NCI-H446 treated with DMSO at 0.1 percent for 48 hours (cell line): ENCODE measurements around the gene TFAP2B.

ENCODE experiments used
- DNase-seq: peaks from one replicate; lab custom pipeline; 2025; lab: John Stamatoyannopoulos, UW

TFAP2B gene

DNA sequence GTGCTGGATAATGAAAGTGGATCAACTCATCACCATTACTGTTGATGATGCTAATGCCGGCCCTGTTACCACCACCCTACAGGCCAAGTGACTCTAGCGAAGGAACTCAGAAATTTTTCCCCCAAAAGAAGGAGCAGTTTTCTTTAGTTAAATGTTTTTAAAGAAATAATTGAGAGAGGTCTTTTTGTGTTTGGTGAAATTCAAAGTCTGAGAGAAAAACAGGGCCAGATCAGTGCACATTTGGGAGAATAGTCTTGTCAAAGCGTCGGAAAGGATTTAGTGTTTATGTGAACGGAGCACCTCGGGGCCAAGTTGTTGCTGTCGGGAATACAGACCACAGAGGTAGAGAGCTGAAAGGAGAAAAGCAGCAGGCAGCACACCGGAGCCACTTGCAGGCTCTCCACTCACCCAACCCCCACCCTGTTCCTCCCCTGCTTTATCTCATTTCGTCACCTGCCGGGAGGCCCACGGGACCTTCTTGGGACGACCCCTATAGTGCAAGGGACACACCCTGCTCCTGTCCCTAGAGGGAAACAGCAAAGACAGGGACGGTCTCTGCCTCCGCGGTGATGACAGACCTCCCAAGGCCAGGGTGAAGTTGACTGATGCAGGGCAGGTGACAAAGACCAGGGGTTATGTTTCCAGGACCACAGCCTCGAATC lies 6.8 kb downstream of the TFAP2B start:
- no peak for DNase-seq

DNA sequence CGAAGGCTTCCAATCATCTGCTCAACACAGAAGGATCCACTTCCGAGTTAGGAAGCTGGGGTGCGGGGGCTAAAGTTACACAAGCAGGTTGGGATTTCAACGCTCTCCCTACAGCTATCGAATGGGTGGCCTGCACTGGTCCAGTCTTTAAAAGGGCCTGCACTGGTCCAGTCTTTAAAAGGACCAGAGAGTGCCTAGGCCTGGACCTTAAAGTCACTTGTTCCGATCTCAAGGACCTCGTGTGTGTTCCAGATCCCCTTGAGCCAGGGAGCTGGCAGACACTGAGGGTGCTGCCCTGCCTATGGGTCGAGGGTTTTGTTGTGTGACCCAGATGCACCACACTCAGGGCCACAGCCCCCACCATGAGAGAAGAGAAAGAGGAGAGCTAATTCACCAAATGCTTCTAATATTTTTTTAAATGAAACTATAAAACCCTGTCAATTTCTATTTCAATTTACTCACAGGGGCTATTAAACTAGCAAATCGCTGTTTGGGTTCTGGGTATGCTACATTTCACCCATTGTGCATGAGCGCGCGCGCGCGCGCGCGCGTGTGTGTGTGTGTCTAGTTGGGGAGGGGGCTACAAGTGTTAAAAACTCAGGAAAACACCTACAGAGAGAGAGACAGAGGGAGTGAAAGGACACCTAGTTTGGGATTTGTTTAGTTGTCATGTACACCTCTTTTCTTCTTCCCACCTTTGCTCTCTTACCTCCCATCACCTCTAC lies 7.5 kb downstream of the TFAP2B start:
- DNase-seq = no peak

DNA sequence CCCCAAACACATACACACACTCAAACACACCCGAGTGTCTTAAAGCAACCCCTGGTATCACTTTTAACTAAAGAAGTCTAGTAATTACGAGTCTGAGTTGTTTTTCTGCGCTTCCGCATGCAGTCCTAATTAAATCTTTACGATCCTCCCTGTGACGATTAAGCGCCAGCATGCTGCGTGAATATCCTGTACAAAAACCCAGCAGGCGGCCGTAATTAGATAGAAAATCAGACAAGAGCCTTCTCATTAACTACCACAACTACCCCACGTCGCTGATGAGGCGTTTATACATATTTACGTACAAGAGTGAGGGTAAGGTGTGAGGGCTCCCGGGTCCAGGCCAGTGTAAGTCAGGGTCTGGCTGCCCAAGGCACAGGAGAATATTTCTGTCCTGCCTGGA lies 8.1 kb downstream of the TFAP2B start:
- DNase-seq = no peak

DNA sequence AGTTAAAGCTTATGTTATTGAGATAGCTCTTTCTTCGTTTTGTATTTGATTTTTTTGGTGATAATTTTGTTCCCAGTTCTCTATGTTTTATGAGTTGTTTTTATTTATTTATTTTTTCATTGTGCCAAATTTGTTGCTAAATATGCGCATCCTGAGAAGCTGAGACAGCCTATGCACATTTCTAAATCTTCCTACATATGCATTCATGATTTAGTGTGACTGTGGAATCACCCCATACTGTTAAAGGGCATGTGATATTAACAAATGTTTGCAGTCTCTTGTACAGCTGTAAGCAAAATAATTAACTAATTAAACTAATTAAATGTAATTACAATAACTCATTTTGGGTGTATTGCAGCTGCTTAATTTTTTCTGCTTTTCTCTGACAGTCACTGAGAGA lies 10.4 kb downstream of the TFAP2B start:
- DNase-seq = no peak

DNA sequence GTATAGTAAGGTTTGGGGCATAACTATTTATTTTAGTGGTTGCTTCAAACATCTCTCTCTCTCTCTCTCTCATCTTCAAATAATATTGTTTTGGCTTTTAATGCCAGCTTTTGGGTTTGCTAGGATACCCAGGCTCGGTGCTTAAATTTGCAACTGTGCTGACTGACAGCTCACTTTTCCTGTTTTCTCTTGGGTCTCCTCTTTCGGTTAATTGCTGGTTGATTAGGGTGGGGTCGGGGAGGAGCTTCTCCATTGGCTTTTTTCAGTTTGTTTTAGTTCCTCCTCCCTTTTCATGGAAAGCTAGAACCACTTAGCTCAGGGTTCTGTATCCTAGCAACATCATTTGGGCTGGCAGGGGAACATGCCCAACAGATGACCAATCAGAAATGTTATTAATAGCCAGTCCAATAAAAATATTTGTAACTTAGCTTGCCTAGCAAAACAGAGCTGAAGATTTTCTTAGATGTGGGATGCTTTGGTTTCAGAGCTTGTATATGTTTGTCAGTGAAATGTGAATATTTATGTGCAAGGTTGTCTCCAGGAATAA lies 11.3 kb downstream of the TFAP2B start:
- no peak for DNase-seq

DNA sequence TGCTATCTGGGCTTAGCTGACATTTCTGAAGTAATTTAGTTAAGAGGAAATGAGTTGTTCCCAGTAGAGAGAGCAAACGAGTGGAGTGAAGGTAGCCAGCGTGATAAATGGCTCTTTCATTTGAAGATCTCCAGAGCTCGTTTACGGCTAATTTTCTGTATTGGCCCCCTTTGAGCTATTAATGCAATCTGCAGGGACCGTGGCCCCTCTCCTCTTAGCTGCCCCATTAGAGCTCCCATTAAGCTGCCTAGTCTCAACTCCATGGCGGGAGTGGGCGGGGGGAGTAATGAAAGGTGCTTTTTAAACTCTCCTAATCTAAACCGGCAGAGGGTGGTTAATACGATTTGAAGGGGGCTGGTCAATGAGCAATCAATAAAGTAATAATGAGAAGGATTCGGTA lies 12.5 kb downstream of the TFAP2B start:
- no peak for DNase-seq

DNA sequence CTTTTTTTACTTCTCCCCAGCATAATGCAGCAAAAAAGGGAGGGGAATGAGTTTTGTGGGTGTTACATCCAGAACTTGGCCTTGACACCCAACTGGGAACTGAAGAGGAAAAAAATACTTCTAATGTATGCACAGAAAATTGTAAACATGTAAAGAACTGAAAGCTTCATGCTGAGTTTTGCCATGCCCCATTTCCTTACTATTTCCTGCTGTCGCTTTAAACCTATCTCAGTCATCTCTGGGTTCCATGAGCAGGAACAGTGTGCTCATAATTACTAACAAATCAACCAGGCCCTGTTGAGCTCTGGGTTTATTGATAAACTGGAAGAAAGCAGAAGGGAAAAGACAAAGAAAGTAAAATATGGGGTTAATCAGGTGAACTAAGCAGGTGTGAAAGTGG lies 14.2 kb downstream of the TFAP2B start:
- DNase-seq = no peak

DNA sequence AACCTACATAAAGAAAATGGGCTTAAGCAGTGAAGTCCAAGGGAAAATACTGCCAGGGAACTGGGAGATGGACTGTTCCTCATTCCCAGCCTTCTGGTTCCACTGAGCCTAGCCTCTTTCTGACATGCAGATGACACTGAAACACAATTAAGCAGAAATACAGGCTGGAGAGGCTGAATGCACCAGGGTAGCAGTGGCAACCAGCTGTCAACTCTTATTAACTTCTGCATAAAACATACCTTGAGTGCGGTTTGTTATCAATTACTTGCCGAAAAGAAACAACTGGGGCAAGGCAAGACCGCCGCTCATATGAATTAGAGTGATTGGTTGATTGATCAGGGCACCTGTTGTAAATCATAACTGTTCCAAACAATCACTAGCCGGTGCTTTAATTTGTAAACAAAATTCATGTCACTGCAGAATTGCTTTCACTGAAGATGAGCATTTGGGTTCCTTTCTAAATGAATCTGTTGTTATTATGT lies 16.3 kb downstream of the TFAP2B start:
- no peak for DNase-seq

DNA sequence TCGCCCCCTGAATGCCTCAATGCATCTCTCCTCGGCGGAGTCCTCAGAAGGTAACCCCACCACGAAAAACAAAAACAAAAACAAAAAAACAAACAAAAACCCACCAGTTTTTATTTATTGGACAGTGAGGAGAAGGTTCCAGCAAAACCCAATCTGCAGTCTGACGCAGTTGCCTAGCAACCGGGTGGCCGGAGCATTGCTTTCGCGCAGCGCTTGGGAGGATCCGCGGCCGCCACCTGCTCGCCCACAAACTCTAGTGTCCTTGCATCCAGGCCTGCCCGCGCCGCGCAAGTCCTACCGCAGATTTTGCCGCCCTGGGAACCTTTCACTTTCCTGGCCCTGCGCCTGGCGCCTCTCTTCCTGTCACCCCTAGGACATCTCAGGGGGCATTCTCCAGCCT lies 17.6 kb downstream of the TFAP2B start:
- no peak for DNase-seq

DNA sequence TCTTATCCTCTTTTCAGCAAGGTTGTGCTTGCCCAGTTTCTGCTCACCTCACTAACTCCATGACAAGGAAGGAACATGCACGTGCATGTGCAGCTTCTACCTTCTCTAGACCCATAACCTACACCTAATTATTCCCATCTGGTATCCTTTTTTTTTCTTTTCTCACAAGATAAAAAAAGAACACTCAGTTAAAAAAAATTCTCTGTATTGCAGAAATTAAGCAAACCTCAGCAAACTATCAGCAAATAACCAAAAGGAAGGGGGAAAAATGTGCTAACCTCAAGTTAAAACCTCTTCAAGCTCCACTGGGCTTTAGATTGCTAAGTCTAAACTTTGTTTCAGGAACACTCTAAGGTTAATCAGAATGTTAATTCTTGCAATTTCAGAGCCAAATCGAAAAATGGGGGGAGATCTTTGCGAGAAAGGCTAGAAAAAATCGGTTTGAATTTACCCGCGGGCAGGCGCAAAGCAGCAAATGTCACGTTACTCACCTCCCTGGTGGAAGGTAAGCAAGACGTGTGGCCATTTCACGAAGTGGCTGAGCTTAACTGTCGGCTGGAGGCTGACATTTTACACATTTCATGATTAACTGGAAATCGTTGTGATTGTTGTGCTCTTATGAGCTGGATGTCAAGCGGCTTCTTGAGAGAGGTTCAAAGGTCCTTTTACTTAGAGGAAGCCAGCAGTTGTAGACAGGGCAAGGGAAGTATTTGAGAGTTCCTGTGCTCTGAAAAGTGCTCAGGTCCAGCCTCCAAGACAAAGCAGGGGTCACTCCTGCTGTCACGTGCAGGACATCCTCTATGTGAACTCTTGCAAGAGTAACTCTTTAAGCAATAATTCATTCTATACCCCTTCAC lies 19.1 kb downstream of the TFAP2B start:
- no peak for DNase-seq

DNA sequence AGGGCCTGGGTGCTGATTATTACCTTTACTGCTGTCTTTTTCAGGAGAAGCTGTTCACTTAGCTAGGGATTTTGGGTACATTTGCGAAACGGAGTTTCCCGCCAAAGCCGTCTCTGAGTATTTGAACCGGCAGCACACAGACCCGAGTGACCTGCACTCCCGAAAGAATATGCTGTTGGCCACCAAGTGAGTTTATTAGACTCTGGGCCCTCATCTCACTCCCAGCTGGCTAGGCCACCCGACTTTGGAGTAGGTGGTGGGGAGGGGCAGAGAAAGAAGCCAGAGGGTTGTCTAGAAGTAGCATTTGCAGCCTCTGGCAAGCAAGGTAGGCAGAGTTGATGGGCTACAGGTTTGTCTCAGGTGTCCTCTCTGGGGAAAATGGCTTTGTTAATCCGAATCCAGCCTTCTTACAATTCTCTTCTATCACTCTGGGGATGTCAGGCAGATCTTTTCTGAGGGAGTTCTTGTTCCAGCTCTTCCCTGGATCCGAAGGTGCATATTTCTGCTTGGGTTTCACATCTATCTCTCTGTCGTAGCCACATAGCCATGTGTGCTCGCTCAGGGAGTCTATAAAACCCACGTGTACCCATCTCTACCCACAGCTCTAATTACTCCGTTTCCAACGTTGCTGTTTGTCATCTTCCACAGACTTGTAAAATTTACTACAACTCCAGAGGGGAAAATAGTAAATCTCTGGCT lies 21.6 kb downstream of the TFAP2B start:
- no peak for DNase-seq

DNA sequence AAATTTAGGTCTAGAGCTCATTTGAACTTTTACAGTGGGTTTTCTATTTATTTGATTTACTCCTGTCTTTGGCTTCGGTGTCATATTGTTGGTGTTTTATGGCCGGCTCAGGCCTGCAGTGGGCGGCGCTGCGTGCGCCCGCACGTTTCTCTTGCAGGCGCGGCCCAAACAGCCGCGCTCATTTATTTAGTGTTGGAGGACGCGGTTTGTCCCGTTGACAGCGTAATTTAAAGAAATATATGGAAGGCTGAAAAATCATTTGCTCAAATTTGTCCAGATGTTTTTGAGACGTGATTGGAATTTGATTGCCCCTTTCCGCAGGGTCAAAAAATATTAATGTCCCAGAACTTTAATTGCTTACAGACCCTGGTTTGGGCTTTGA lies 22.1 kb downstream of the TFAP2B start:
- DNase-seq = no peak

DNA sequence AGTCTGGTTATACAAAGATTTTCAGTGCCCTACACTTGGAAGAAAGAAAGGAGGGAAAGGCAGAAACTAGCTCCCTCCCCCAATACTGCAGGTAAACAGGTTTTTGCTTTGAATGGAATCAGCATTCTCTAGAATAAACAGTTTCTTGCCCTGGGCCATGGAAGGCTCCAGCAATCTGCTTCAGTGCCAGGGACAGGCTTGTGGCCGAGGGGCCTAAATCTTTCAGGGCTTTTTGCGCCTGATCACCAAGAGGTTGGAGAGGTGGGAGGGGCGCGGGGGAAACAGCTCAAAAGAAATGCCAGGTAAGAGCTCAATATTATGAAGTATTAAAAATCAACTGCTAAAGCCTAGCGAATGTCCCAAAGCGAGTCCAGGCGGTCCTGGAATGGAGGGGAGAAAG lies 23.8 kb downstream of the TFAP2B start:
- no peak for DNase-seq

DNA sequence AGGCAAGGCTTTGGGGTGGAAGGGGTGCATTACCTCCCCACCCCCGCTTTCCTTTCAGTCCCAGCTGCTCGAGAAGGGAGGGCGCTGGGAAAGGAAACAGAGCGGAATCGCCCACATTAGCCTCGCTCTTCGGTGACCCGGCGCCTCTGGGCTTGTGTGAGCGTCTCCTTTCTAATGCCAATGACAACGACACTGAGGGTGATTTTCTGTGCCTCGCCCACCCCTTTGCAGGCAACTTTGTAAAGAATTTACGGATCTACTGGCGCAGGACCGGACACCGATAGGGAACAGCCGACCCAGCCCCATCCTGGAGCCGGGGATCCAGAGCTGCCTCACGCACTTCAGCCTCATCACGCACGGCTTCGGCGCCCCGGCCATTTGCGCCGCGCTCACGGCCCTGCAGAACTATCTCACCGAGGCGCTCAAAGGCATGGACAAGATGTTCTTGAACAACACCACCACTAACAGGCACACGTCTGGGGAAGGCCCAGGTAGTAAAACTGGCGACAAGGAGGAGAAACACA lies 24.3 kb downstream of the TFAP2B start:
- no peak for DNase-seq

DNA sequence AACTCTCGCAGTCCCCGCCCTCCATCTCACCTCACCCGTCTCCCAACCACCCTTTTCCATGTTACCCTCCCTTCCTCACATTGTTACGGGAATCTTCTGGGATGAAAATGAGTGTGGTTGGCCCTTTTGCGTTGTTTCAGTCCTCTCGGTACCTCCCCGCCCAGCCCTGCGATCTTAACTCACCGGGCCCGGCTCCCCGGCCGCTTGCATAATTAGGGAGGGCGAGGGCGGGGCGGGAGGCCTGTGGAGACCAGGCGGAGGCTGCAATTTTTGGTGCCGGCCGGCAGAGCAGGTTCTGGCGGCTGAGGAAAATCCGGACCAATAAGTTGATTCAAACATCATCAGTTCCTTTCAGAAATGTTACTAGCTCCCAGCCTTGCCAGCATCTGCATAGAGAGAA lies 25.2 kb downstream of the TFAP2B start:
- DNase-seq = no peak

DNA sequence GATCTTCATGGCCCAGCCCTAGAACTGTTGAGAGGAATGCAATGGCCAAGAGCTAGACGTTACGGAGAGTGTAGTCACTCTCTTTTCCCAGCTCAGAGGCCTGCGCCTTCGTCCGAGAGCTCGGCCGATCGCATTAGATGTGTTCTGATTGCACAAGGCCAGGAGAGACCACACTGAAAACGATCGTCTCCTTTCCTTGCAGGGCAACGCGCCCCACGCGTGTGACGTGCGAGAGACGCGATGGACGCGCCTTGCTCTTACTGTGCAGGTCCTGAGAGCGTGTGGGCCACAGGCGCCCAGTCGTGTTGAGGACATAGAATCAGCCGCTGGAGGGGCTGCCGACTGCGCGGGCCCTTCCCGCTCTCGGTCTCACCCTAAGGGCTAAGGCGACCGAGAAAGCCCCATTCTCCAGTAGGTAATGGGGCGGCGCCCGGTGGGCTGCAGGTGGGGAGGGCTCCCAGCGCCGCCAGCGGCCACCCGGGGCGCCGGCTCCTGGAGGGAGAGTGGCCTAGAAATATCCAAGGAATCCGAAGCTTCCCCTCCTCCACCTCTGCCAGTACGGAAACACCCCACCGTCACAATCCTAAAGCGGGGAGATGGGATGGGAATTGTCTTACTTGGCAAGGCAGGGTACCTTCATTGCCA lies 26.9 kb downstream of the TFAP2B start:
- no peak for DNase-seq

DNA sequence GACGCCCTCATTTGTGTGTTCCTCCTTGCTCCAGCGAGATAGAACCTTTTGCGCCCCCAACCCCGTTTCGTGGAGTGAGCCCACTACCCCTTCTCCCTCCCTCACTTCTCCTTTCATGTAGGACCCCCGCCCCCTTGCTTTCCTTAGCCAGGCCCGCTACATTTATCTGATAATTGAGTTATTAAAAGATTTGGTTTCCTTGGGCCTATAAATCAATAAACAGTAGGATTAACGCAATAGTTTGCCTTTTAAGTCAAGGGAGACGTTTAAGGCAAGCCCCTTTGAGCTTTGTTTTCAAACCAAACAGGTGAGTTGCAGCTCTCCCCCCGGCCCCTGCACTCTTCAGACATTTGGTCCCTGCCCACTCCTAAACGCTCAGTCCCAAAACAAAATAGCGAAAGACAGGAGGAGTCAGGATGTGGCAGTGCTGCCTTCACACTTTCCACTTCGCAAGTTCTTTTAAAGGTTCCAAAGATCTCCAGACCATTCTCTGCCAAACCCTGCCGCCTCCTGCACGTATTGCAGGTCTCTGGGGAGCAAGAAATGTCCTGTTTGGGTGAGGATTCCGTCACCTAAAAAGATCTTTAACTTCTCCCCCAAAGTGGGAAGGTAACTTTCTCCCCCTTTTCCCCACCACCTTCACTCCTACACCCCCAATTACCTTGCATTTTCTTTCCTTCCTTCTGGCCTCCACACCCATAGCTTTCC lies 27.6 kb downstream of the TFAP2B start:
- DNase-seq = no peak

DNA sequence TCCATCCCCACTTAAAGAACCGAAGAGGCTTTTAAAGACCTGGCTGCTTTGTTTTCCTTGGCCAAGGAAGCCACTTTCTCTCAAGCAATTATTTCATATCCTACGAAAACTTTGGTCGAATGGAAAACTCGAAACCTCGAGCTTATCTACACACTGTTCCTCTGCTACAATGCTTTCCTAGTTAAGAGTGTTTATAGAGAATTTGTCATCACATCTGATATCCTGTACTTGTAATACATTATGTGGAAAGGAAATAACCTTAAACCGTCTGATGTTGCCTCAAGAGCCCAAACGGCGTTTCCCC lies 28.1 kb downstream of the TFAP2B start:
- DNase-seq = no peak

DNA sequence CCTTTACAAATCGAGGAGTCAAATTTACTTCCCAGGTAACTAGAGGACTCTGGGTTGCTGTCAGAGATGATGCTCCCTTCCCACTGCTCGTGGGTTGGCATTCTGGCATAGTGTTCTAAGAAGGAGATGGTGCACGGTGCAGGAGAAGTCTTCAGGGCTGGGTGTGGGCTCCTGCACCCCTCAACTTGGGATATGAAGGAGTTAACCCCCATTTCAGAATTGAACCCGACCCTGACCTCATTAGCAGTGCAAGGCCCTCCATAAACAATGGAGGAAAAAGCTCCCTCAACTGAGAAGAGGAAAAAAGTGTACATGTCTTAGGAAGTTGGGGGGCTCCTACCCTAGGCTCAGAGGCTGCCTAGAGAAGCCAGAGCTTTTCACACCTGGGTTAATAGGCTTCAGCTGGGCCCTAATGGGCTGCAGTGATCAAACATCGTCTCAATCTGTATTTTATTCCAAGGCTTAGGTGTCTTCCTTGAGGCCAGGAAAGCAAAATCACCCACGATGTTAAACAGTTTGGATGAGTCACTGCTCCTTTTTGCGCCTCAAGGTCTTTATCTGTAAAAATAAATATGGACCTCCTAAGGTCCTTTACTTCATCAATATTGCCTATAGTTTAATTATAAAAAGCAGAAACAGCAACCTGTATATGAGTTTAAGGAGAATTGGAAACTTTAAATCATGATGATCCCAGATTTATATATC lies 29.4 kb downstream of the TFAP2B start:
- DNase-seq = no peak
